ENCODE results near the gene FEZF1. TPM values are rescaled to one million over a fixed set of nuclear protein-coding genes. Genes with fewer than 3 reads are reported as not detected.
A peak's percentile ranks its signal among the peaks of the same experiment; 100 is the strongest.
"Not testable (repeated sequence)": the region's sequence is repeated elsewhere in the genome, so short reads cannot be mapped to it uniquely, and the experiment has no call there.

Gene FEZF1
- total RNA-seq, 1 donor from 2014 or later, result not detected

- DNase-seq, result no peak
These were observed 2.7 kb upstream of the FEZF1 start for GRCh38 chr7:122307228-122307621.

- DNase-seq, result peak; percentile 51
These were observed 2.0 kb upstream of the FEZF1 start for GRCh38 chr7:122306320-122307227.

GRCh38 chr7:122305475-122306319, 1.1 kb upstream of the FEZF1 start:
- peak; percentile 35 for DNase-seq

GRCh38 chr7:122304996-122305421, 459 bp upstream of the FEZF1 start:
- no peak for DNase-seq

- DNase-seq, result peak; percentile 22
These were observed 825 bp downstream of the FEZF1 start for GRCh38 chr7:122303531-122304318.

GRCh38 chr7:122302761-122303530, 1.6 kb downstream of the FEZF1 start:
- DNase-seq, result no peak

GRCh38 chr7:122301858-122302760, 2.4 kb downstream of the FEZF1 start:
- peak; percentile 30 for DNase-seq

- no peak for DNase-seq
These were observed 3.4 kb downstream of the FEZF1 start for GRCh38 chr7:122300956-122301833.

- DNase-seq, result peak; percentile 31
These were observed 4.2 kb downstream of the FEZF1 start for GRCh38 chr7:122300211-122300932.

- DNase-seq, result no peak
These were observed 4.8 kb downstream of the FEZF1 start for GRCh38 chr7:122299624-122300210.

- DNase-seq, result no peak
These were observed 5.9 kb downstream of the FEZF1 start for GRCh38 chr7:122298618-122299017.

GRCh38 chr7:122298131-122298530, 6.4 kb downstream of the FEZF1 start:
- no peak for DNase-seq

GRCh38 chr7:122291189-122291588, 13.4 kb downstream of the FEZF1 start:
- DNase-seq, result no peak

GRCh38 chr7:122290476-122290875, 14.1 kb downstream of the FEZF1 start:
- no peak for DNase-seq

- no peak for DNase-seq
These were observed 15.1 kb downstream of the FEZF1 start for GRCh38 chr7:122289426-122289825.

- DNase-seq, result not testable (repeated sequence)
These were observed 19.9 kb downstream of the FEZF1 start for GRCh38 chr7:122284608-122285007.

GRCh38 chr7:122273117-122273516, 31.4 kb downstream of the FEZF1 start:
- no peak for DNase-seq

- DNase-seq, result no peak
These were observed 35.3 kb downstream of the FEZF1 start for GRCh38 chr7:122269241-122269640.
